ENCODE measurements around the gene PLPPR4. TPM values are rescaled to one million over a fixed set of nuclear protein-coding genes. Genes with fewer than 3 reads are reported as not detected.
"Not testable (repeated sequence)": the region's sequence is repeated elsewhere in the genome, so short reads cannot be mapped to it uniquely, and the experiment has no call there.

Gene PLPPR4
- total and polyA plus RNA-seq, 5 donors: 0.14 to 0.44 (median 0.28) TPM

- Histone ChIP-seq H3K27ac (ENCODE audit: low read length) (no peak overlapping the region), H3K9me3 (ENCODE audit: control insufficient read depth, low read length) (no peaks in the 10 kb centered on the region), H3K4me1 (ENCODE audit: control insufficient read depth, insufficient read depth, low read length) (no peaks in the 10 kb centered on the region), H3K27me3 (ENCODE audit: control insufficient read depth, insufficient read depth) (no peaks in the 10 kb centered on the region), H3K4me3 (ENCODE audit: low read length) (no peak overlapping the region)
- intact Hi-C loops (cut with DNase I): no loop called here
- ATAC-seq (no peak), DNase-seq (no peak)
Measured at GRCh38 chr1:99269321-99269720, 5.0 kb downstream of the PLPPR4 start.

DNA sequence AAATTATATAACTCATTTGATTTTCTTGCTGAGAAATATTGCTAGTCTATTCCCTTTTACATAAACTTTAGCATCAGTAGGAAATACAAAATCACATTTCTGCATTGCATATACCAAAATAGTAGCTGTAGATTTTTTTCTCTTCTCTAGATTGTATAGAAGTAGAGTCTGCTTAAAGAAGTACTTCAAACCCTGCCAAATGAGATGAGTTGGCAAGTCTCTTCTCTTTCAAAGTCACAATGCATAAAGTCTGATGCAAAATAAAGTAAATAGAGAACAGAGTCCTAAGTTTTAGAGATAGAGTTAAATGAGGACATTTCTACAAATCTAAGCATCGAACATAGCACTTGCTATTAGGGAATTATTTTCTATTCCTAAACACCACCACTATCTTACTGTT is 6.4 kb downstream of the PLPPR4 start:
- no peak overlapping the region for H3K4me3 ChIP-seq (ENCODE audit: low read length)
- H3K27ac ChIP-seq (ENCODE audit: low read length): no peak overlapping the region
- no peaks in the 10 kb centered on the region for H3K9me3 ChIP-seq (ENCODE audit: control insufficient read depth, low read length)
- 57% methylated on average over 1 of the region's 1 CpG for WGBS
- DNase-seq (no peak), ATAC-seq (no peak)
- no peaks in the 10 kb centered on the region for H3K27me3 ChIP-seq (ENCODE audit: control insufficient read depth, insufficient read depth)
- H3K4me1 ChIP-seq (ENCODE audit: control insufficient read depth, insufficient read depth, low read length): no peaks in the 10 kb centered on the region
- intact Hi-C loops (cut with DNase I): no loop called here

- Histone ChIP-seq H3K4me3 (ENCODE audit: low read length) (no peak overlapping the region), H3K9me3 (ENCODE audit: control insufficient read depth, low read length) (no peaks in the 10 kb centered on the region), H3K4me1 (ENCODE audit: control insufficient read depth, insufficient read depth, low read length) (no peaks in the 10 kb centered on the region), H3K27me3 (ENCODE audit: control insufficient read depth, insufficient read depth) (no peaks in the 10 kb centered on the region), H3K27ac (ENCODE audit: low read length) (no peak overlapping the region)
- intact Hi-C loops (cut with DNase I): no loop called here
- DNase-seq (no peak), ATAC-seq (no peak)
Measured at GRCh38 chr1:99271249-99271648, 7.0 kb downstream of the PLPPR4 start.

DNA sequence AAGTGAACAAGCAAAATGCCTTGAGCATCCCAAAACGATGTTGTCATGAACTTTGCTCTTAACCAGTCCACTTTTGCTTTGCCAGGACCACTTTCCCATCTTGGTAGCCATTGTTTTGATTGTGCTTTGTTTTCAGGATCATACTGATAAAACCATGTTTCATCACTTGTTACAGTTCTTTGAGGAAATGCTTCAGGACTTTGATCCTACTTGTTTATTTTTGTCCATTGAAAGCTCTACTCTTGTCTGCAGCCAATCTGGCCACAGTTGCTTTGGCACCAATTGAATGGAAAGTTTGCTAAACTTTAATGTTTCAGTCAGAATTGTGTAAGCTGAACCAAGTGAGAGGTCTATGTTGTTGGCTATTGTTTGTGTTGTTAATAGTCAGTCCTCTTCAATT is 12.8 kb downstream of the PLPPR4 start:
- Histone ChIP-seq H3K4me3 (ENCODE audit: low read length) (no peak overlapping the region), H3K9me3 (ENCODE audit: control insufficient read depth, low read length) (no peaks in the 10 kb centered on the region), H3K27ac (ENCODE audit: low read length) (no peak overlapping the region), H3K27me3 (ENCODE audit: control insufficient read depth, insufficient read depth) (no peaks in the 10 kb centered on the region), H3K4me1 (ENCODE audit: control insufficient read depth, insufficient read depth, low read length) (no peaks in the 10 kb centered on the region)
- no peak for ATAC-seq
- DNase-seq: no peak
- intact Hi-C loops (cut with DNase I): no loop called here
- 65% methylated on average over 1 of the region's 1 CpG for WGBS

- DNase-seq (no peak), ATAC-seq (no peak)
- 30% methylated on average over 4 of the region's 4 CpGs for WGBS
- Histone ChIP-seq H3K9me3 (ENCODE audit: control insufficient read depth, low read length) (no peaks in the 10 kb centered on the region), H3K4me3 (ENCODE audit: low read length) (no peak overlapping the region), H3K27me3 (ENCODE audit: control insufficient read depth, insufficient read depth) (no peaks in the 10 kb centered on the region), H3K4me1 (ENCODE audit: control insufficient read depth, insufficient read depth, low read length) (no peaks in the 10 kb centered on the region), H3K27ac (ENCODE audit: low read length) (no peak overlapping the region)
- intact Hi-C loops (cut with DNase I): no loop called here
Measured at GRCh38 chr1:99279525-99279924, 15.2 kb downstream of the PLPPR4 start.

DNA sequence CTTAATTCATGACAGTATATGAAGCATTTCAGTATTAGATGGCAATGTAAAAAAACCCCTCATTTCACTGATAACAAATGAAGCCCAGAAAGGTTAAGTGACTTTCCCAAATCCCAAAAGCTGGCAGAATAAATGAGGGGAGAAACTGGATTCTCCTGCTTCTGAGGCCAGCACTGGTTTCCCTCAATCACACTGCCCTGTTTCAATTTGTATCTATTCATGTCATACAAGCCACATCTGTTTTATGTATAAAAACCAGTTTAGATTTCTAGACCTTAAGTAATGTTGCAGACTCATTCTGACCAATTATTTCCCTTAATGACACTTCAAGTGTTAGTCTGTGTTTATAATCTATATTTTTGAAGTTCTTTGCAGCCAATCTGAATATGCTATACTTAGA is 16.8 kb downstream of the PLPPR4 start:
- Histone ChIP-seq H3K27ac (ENCODE audit: low read length) (no peak overlapping the region), H3K27me3 (ENCODE audit: control insufficient read depth, insufficient read depth) (no peaks in the 10 kb centered on the region), H3K4me1 (ENCODE audit: control insufficient read depth, insufficient read depth, low read length) (no peaks in the 10 kb centered on the region), H3K9me3 (ENCODE audit: control insufficient read depth, low read length) (no peaks in the 10 kb centered on the region), H3K4me3 (ENCODE audit: low read length) (no peak overlapping the region)
- ATAC-seq (no peak), DNase-seq (no peak)
- intact Hi-C loops (cut with DNase I): no loop called here

DNA sequence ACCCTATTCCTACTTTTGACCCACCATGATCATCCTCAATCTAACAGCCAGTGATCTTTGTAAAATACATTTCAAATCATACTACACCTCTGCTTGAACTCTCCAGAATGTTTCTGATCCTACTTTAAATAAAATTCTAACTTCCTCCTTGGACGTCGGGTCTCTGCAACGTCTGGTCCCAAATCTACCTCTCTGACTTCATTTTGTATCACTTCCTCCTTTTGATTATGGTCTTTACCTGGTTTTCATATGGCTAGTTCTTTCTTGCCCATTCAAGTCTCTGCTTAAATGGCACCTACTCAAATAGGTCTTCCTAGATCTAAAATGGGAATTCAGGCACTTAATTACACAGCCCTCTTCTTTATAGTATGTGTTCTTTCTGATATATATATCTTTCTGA is 18.2 kb downstream of the PLPPR4 start:
- DNase-seq: no peak
- H3K27me3 ChIP-seq (ENCODE audit: control insufficient read depth, insufficient read depth): no peaks in the 10 kb centered on the region
- intact Hi-C loops (cut with DNase I): no loop called here
- no peak overlapping the region for H3K27ac ChIP-seq (ENCODE audit: low read length)
- no peak overlapping the region for H3K4me3 ChIP-seq (ENCODE audit: low read length)
- H3K4me1 ChIP-seq (ENCODE audit: control insufficient read depth, insufficient read depth, low read length): no peaks in the 10 kb centered on the region
- H3K9me3 ChIP-seq (ENCODE audit: control insufficient read depth, low read length): no peaks in the 10 kb centered on the region
- WGBS: 59% methylated on average over 3 of the region's 3 CpGs
- ATAC-seq: no peak

DNA sequence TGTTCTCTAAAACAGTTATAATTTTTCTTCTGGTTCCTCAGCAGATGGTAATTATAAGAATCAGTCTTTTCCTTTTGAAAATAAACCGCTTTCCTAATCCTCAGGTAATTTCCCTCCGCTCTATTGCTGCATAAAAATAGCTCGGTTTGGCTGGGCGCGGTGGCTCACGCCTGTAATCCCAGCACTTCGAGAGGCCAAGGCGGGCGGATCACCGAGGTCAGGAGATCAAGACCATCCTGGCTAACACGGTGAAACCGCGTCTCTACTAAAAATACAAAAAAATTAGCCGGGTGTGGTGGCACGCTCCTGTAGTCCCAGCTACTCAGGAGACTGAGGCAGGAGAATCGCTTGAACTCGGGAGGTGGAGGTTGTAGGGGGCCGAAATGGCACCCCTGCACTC is 19.2 kb downstream of the PLPPR4 start:
- H3K4me1 ChIP-seq (ENCODE audit: control insufficient read depth, insufficient read depth, low read length); H3K4me3 ChIP-seq (ENCODE audit: low read length); H3K9me3 ChIP-seq (ENCODE audit: control insufficient read depth, low read length); ATAC-seq; intact Hi-C loops (cut with DNase I); H3K27ac ChIP-seq (ENCODE audit: low read length); H3K27me3 ChIP-seq (ENCODE audit: control insufficient read depth, insufficient read depth): not testable (repeated sequence)
- peak in 1 of 3 donors; percentile 30 for DNase-seq
- 97% methylated on average over 18 of the region's 18 CpGs for WGBS

DNA sequence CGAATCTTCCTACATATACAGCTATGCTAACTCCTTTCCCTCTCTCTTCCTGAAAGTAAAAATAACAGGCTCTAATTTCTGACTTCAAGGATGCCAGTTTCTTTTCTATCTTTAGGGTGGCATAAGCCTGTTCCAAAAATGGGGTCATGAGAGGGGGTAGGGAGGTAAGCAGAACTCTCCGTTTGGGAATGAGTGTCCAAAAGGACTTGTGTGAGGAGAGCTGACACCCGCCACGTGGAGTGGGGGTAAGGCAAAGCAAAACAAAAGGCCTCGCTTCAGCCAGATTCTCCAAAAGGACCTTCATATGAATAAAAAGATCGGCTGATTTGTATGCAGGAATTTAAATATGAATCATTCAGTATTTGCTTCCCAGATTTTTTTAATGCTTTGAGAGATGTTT is 28.6 kb downstream of the PLPPR4 start:
- intact Hi-C loops (cut with DNase I): no loop called here
- no peak overlapping the region for H3K27ac ChIP-seq (ENCODE audit: low read length)
- WGBS: 71% methylated on average over 6 of the region's 6 CpGs
- no peaks in the 10 kb centered on the region for H3K27me3 ChIP-seq (ENCODE audit: control insufficient read depth, insufficient read depth)
- no peak for DNase-seq
- H3K9me3 ChIP-seq (ENCODE audit: control insufficient read depth, low read length): no peaks in the 10 kb centered on the region
- H3K4me1 ChIP-seq (ENCODE audit: control insufficient read depth, insufficient read depth, low read length): no peaks in the 10 kb centered on the region
- no peak for ATAC-seq
- H3K4me3 ChIP-seq (ENCODE audit: low read length): no peak overlapping the region

DNA sequence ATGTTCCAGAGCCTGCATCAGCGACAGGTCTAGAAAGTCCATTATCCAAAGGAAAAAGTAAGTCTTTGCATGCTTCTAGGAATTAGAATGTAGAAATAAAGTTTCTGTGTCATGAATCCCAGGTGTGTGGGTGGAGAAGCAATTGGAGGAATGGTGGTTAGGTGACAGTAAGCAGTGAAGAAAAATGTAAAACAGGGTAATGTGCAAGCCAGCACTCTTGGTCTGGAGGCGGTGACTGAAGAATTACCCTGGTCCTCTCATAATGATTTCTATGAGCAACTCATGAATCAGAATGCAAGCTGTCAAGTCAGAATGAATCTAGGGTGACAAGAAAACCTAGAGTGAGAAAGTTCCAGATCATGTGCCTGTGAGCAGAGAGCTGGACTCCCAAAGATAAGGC is 33.6 kb downstream of the PLPPR4 start:
- Histone ChIP-seq H3K27ac (ENCODE audit: low read length) (no peak overlapping the region), H3K4me1 (ENCODE audit: control insufficient read depth, insufficient read depth, low read length) (no peaks in the 10 kb centered on the region), H3K27me3 (ENCODE audit: control insufficient read depth, insufficient read depth) (no peaks in the 10 kb centered on the region), H3K4me3 (ENCODE audit: low read length) (no peak overlapping the region), H3K9me3 (ENCODE audit: control insufficient read depth, low read length) (no peaks in the 10 kb centered on the region)
- ATAC-seq (no peak), DNase-seq (no peak)
- intact Hi-C loops (cut with DNase I): no loop called here
- WGBS: 96% methylated on average over 2 of the region's 2 CpGs

GRCh38 chr1:99304725-99305282 is 40.5 kb downstream of the PLPPR4 start:
- WGBS: 94% methylated on average over 5 of the region's 5 CpGs
- no peaks in the 10 kb centered on the region for H3K4me1 ChIP-seq (ENCODE audit: control insufficient read depth, insufficient read depth, low read length)
- H3K4me3 ChIP-seq (ENCODE audit: low read length): no peak overlapping the region
- DNase-seq (no peak), ATAC-seq (no peak)
- no peak overlapping the region for H3K27ac ChIP-seq (ENCODE audit: low read length)
- no peaks in the 10 kb centered on the region for H3K9me3 ChIP-seq (ENCODE audit: control insufficient read depth, low read length)
- intact Hi-C loops (cut with DNase I): no loop called here
- no peaks in the 10 kb centered on the region for H3K27me3 ChIP-seq (ENCODE audit: control insufficient read depth, insufficient read depth)

GRCh38 chr1:99305626-99306025 is 41.3 kb downstream of the PLPPR4 start:
- Histone ChIP-seq H3K4me3 (ENCODE audit: low read length) (no peak overlapping the region), H3K9me3 (ENCODE audit: control insufficient read depth, low read length) (no peaks in the 10 kb centered on the region), H3K27me3 (ENCODE audit: control insufficient read depth, insufficient read depth) (no peaks in the 10 kb centered on the region), H3K27ac (ENCODE audit: low read length) (no peak overlapping the region), H3K4me1 (ENCODE audit: control insufficient read depth, insufficient read depth, low read length) (no peaks in the 10 kb centered on the region)
- intact Hi-C loops (cut with DNase I): no loop called here
- DNase-seq: no peak
- 89% methylated on average over 7 of the region's 7 CpGs for WGBS
- no peak for ATAC-seq
